ENCODE measurements around the gene PXMP2.
A peak's percentile ranks its signal among the peaks of the same experiment; 100 is the strongest.

PXMP2 gene

GRCh38 chr12:132687211-132688164 is at the start of gene PXMP2, which contains the start of gene POLE:
Gene PXMP2, plus strand, starts transcription at chr12:132687587. Its CDS starts 84 bp downstream, at chr12:132687671.
Gene POLE, minus strand, starts transcription at chr12:132687342. Its CDS starts 27 bp downstream, at chr12:132687315.
- peak; percentile 94 for DNase-seq (ENCODE audit: low read depth)

GRCh38 chr12:132637811-132638210 is 49.6 kb upstream of the PXMP2 start:
- DNase-seq (ENCODE audit: low read depth) = no peak

- peak; percentile 81 for DNase-seq (ENCODE audit: low read depth)
Observed at GRCh38 chr12:132638541-132639408, 48.6 kb upstream of the PXMP2 start.

- no peak for DNase-seq (ENCODE audit: low read depth)
Observed at GRCh38 chr12:132639956-132640520, 47.3 kb upstream of the PXMP2 start.

GRCh38 chr12:132640936-132641335 is 46.5 kb upstream of the PXMP2 start:
- DNase-seq (ENCODE audit: low read depth) = no peak

GRCh38 chr12:132641811-132642650 is 45.4 kb upstream of the PXMP2 start:
- DNase-seq (ENCODE audit: low read depth) = no peak

- no peak for DNase-seq (ENCODE audit: low read depth)
Observed at GRCh38 chr12:132642846-132643835, 44.2 kb upstream of the PXMP2 start.

- DNase-seq (ENCODE audit: low read depth) = no peak
Observed at GRCh38 chr12:132646850-132647249, 40.5 kb upstream of the PXMP2 start.

- no peak for DNase-seq (ENCODE audit: low read depth)
Observed at GRCh38 chr12:132647858-132648257, 39.5 kb upstream of the PXMP2 start.

- DNase-seq (ENCODE audit: low read depth) = no peak
Observed at GRCh38 chr12:132648616-132649225, 38.7 kb upstream of the PXMP2 start.

GRCh38 chr12:132649226-132649945 is 38.0 kb upstream of the PXMP2 start:
- no peak for DNase-seq (ENCODE audit: low read depth)

- no peak for DNase-seq (ENCODE audit: low read depth)
Observed at GRCh38 chr12:132651444-132652100, 35.8 kb upstream of the PXMP2 start.

GRCh38 chr12:132653567-132654290 is 33.7 kb upstream of the PXMP2 start:
- peak; percentile 21 for DNase-seq (ENCODE audit: low read depth)

GRCh38 chr12:132657004-132657727 is 30.2 kb upstream of the PXMP2 start:
- no peak for DNase-seq (ENCODE audit: low read depth)

GRCh38 chr12:132658149-132658894 is 29.1 kb upstream of the PXMP2 start:
- no peak for DNase-seq (ENCODE audit: low read depth)

GRCh38 chr12:132659146-132659545 is 28.2 kb upstream of the PXMP2 start:
- DNase-seq (ENCODE audit: low read depth) = no peak

Measured in fibroblast of gingiva (primary cell).